GM18861 (cell line): ENCODE measurements around the gene SRPK3.
"Not testable (repeated sequence)": the region's sequence is repeated elsewhere in the genome, so short reads cannot be mapped to it uniquely, and the experiment has no call there.

Experiments used
- ATAC-seq: cut with Tn5 transposase; IDR thresholded peaks from one replicate; pipeline ENCODE4 v1.9.1; 2021; ENCODE audit not compliant: unreplicated experiment

Gene SRPK3

GRCh38 chrX:153745067-153745433, 35.8 kb upstream of the SRPK3 start:
- ATAC-seq, result not testable (repeated sequence)

- no peak for ATAC-seq
Observed at GRCh38 chrX:153746359-153746758, 34.5 kb upstream of the SRPK3 start.

- ATAC-seq, result not testable (repeated sequence)
Observed at GRCh38 chrX:153746991-153747390, 33.9 kb upstream of the SRPK3 start.

GRCh38 chrX:153749017-153749416, 31.8 kb upstream of the SRPK3 start:
- ATAC-seq, result not testable (repeated sequence)

GRCh38 chrX:153750127-153750774, 30.6 kb upstream of the SRPK3 start:
- ATAC-seq, result no peak

GRCh38 chrX:153755136-153755535, 25.7 kb upstream of the SRPK3 start:
- ATAC-seq, result no peak

- ATAC-seq, result no peak
Observed at GRCh38 chrX:153761863-153762262, 19.0 kb upstream of the SRPK3 start.

GRCh38 chrX:153762626-153763173, 18.1 kb upstream of the SRPK3 start:
- no peak for ATAC-seq

GRCh38 chrX:153763298-153763932, 17.4 kb upstream of the SRPK3 start:
- ATAC-seq, result no peak

- ATAC-seq, result peak; percentile 45
Observed at GRCh38 chrX:153763989-153764755, 16.7 kb upstream of the SRPK3 start, which contains the start of gene PLXNB3. Gene PLXNB3, plus strand, starts transcription at chrX:153764249. Its CDS starts 1,287 bp downstream, at chrX:153765536.

- ATAC-seq, result no peak
Observed at GRCh38 chrX:153764786-153765137, 16.1 kb upstream of the SRPK3 start.

GRCh38 chrX:153765138-153766079, 15.4 kb upstream of the SRPK3 start:
- ATAC-seq, result no peak

GRCh38 chrX:153766098-153766817, 14.6 kb upstream of the SRPK3 start:
- ATAC-seq, result no peak

- ATAC-seq, result no peak
Observed at GRCh38 chrX:153766871-153767673, 13.8 kb upstream of the SRPK3 start.

- no peak for ATAC-seq
Observed at GRCh38 chrX:153767674-153768055, 13.2 kb upstream of the SRPK3 start.

GRCh38 chrX:153768311-153769157, 12.3 kb upstream of the SRPK3 start:
- ATAC-seq, result no peak

GRCh38 chrX:153769158-153769864, 11.5 kb upstream of the SRPK3 start:
- ATAC-seq, result no peak
